ENCODE measurements around the gene NMS.

Gene NMS

GRCh38 chr2:100484390-100484789 lies 14.1 kb downstream of the NMS start:
- DNase-seq (ENCODE audit: low read depth, low spot score) = no peak

GRCh38 chr2:100485396-100485795 lies 15.1 kb downstream of the NMS start:
- DNase-seq (ENCODE audit: low read depth, low spot score) = no peak

GRCh38 chr2:100494712-100495111 lies 24.4 kb downstream of the NMS start:
- no peak for DNase-seq (ENCODE audit: low read depth, low spot score)

GRCh38 chr2:100502782-100503181 lies 32.5 kb downstream of the NMS start:
- no peak for DNase-seq (ENCODE audit: low read depth, low spot score)

- DNase-seq (ENCODE audit: low read depth, low spot score) = no peak
Observed at GRCh38 chr2:100504542-100504941, 34.3 kb downstream of the NMS start.

- DNase-seq (ENCODE audit: low read depth, low spot score) = no peak
Observed at GRCh38 chr2:100509066-100509465, 38.8 kb downstream of the NMS start.

GRCh38 chr2:100513650-100514049 lies 43.4 kb downstream of the NMS start:
- DNase-seq (ENCODE audit: low read depth, low spot score) = no peak

GRCh38 chr2:100517556-100517955 lies 47.3 kb downstream of the NMS start:
- DNase-seq (ENCODE audit: low read depth, low spot score) = no peak

- no peak for DNase-seq (ENCODE audit: low read depth, low spot score)
Observed at GRCh38 chr2:100518801-100519200, 48.5 kb downstream of the NMS start.

GRCh38 chr2:100520224-100520623 lies 49.9 kb downstream of the NMS start:
- no peak for DNase-seq (ENCODE audit: low read depth, low spot score)

- DNase-seq (ENCODE audit: low read depth, low spot score) = no peak
Observed at GRCh38 chr2:100522430-100522829, 52.1 kb downstream of the NMS start.

GRCh38 chr2:100524331-100524730 lies 54.0 kb downstream of the NMS start:
- DNase-seq (ENCODE audit: low read depth, low spot score) = no peak

GRCh38 chr2:100526868-100527267 lies 56.6 kb downstream of the NMS start:
- no peak for DNase-seq (ENCODE audit: low read depth, low spot score)

GRCh38 chr2:100527440-100528015 lies 57.2 kb downstream of the NMS start:
- DNase-seq (ENCODE audit: low read depth, low spot score) = no peak

GRCh38 chr2:100529176-100529575 lies 58.9 kb downstream of the NMS start:
- no peak for DNase-seq (ENCODE audit: low read depth, low spot score)

- no peak for DNase-seq (ENCODE audit: low read depth, low spot score)
Observed at GRCh38 chr2:100529900-100530299, 59.6 kb downstream of the NMS start.
